Nephron progenitor cell (in vitro differentiated cells): Measurements from ENCODE around the gene CACNA1A.

ENCODE experiments used
- DNase-seq: peaks from one replicate; pipeline ENCODE4 v3.0.0; 2021
- H3K27ac Mint-ChIP-seq: 2 replicates; pipeline ENCODE4 v1.8.0; 2021; ENCODE audit warnings: mild to moderate bottlenecking, moderate library complexity, mixed read lengths
- H3K27me3 Mint-ChIP-seq: 2 replicates; pipeline ENCODE4 v1.8.0; 2021; ENCODE audit warnings: mild to moderate bottlenecking, low read depth, mixed read lengths; ENCODE audit not compliant: poor library complexity
- H3K36me3 Mint-ChIP-seq: 2 replicates; pipeline ENCODE4 v1.8.0; 2021; ENCODE audit warnings: low read depth, mixed read lengths
- H3K4me1 Mint-ChIP-seq: 2 replicates; pipeline ENCODE4 v1.8.0; 2021; ENCODE audit warnings: mixed read lengths
- H3K4me3 Mint-ChIP-seq: 2 replicates; pipeline ENCODE4 v1.8.0; 2021; ENCODE audit warnings: mild to moderate bottlenecking, moderate library complexity, mixed read lengths
- H3K9me3 Mint-ChIP-seq: 2 replicates; pipeline ENCODE4 v1.8.0; 2021; ENCODE audit warnings: mild to moderate bottlenecking, moderate library complexity, mixed read lengths
- TF ChIP-seq, protein P1 (sequence below): fragments of 200-600 bp; sonication (generic); IDR thresholded peaks from 2 replicates; pipeline ENCODE4 v1.5.0; 2021; ENCODE audit warnings: antibody characterized with exemption

Gene CACNA1A

GRCh38 chr19:13301627-13302334, 204.5 kb downstream of the CACNA1A start:
- DNase-seq, result no peak
- TF ChIP-seq, protein P1, sequence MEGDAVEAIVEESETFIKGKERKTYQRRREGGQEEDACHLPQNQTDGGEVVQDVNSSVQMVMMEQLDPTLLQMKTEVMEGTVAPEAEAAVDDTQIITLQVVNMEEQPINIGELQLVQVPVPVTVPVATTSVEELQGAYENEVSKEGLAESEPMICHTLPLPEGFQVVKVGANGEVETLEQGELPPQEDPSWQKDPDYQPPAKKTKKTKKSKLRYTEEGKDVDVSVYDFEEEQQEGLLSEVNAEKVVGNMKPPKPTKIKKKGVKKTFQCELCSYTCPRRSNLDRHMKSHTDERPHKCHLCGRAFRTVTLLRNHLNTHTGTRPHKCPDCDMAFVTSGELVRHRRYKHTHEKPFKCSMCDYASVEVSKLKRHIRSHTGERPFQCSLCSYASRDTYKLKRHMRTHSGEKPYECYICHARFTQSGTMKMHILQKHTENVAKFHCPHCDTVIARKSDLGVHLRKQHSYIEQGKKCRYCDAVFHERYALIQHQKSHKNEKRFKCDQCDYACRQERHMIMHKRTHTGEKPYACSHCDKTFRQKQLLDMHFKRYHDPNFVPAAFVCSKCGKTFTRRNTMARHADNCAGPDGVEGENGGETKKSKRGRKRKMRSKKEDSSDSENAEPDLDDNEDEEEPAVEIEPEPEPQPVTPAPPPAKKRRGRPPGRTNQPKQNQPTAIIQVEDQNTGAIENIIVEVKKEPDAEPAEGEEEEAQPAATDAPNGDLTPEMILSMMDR, result no peak
- Mint-ChIP-seq H3K27ac (no peak overlapping the region), H3K36me3 (no peaks in the 10 kb centered on the region), H3K4me3 (no peak overlapping the region), H3K27me3 (peaks cover 14% of the 10 kb centered on the region), H3K9me3 (no peaks in the 10 kb centered on the region), H3K4me1 (peaks cover 7% of the 10 kb centered on the region)

- Mint-ChIP-seq H3K4me3 (no peak overlapping the region), H3K36me3 (no peaks in the 10 kb centered on the region), H3K9me3 (no peaks in the 10 kb centered on the region), H3K4me1 (peaks cover 7% of the 10 kb centered on the region), H3K27me3 (peaks cover 14% of the 10 kb centered on the region), H3K27ac (no peak overlapping the region)
- DNase-seq, result no peak
- TF ChIP-seq, protein P1, result no peak
Observed at GRCh38 chr19:13300421-13301030, 205.8 kb downstream of the CACNA1A start.

GRCh38 chr19:13299838-13300237, 206.4 kb downstream of the CACNA1A start:
- TF ChIP-seq, protein P1, result no peak
- Mint-ChIP-seq H3K4me3 (no peak overlapping the region), H3K9me3 (no peaks in the 10 kb centered on the region), H3K36me3 (no peaks in the 10 kb centered on the region), H3K27ac (no peak overlapping the region), H3K27me3 (peaks cover 16% of the 10 kb centered on the region), H3K4me1 (peaks cover 7% of the 10 kb centered on the region)
- DNase-seq, result no peak

DNA sequence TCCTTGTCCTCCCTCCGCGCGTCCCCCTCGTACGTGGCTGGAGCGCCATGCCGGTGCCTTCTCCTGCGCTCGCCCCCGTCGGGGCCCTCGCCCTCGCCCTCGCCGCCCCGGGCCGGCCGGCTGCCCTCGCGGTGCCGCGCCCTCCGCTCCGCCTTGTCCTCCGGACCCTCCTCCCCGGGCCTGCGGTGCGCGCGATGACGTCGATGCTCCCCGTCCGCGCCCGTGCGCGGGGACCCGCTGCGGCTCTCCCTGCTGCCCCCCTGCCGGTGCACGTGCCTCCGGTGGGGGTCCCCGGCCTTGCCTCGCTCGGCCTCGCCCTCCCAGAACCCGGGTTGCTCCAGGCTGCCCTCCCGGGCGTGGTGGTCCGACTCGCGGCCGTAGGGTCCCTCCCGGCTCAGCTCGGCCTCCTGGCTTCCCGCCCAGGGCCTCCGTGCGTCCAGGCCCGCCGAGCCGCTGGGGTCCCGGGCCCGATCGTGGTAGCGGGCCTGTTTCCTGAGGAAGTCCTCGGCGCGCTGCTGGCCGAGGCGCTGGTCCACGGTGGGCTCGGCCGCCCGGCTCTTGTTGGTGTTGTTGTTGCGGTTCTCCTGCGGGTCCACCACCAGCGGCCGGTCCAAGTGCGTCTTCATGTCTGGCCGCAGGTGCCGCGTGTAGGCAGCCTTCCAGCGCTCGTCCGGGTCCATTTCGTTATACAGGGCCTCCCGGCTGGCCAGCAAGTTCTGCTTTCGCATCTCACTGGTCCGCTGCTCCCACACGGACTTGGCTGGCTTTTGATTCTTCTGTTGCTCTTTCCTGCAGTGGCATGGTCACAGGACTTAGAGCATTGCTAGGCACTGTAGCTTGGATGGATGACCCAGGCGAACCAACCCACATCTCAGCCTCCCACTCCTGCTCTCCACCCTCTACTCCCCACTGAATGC, 207.5 kb downstream of the CACNA1A start:
- TF ChIP-seq, protein P1, result no peak
- H3K9me3 Mint-ChIP-seq, result no peaks in the 10 kb centered on the region
- H3K4me3 Mint-ChIP-seq, result no peak overlapping the region
- DNase-seq, result no peak
- H3K36me3 Mint-ChIP-seq, result no peaks in the 10 kb centered on the region
- peaks cover 5% of the 10 kb centered on the region for H3K4me1 Mint-ChIP-seq
- no peak overlapping the region for H3K27ac Mint-ChIP-seq
- H3K27me3 Mint-ChIP-seq, result peaks cover 17% of the 10 kb centered on the region

DNA sequence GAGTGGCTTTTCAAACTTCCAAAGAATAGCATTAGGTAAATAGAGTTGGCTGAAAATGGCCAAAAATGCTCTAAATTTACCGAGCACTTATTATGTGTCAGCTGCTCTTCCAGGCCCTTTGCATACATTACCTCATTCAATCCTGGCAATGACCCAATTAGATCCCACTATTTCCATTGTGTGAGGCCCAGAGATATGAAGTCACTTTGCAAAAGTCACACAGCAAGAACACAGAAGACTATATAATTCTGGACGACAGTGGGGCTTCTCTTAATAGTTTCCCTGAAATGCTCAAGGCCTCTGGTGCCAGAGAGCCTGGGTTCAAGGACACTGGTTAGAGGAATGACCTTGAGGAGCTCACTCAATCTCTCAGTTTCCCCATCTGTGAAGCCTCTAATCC, 209.3 kb downstream of the CACNA1A start:
- Mint-ChIP-seq H3K36me3 (no peaks in the 10 kb centered on the region), H3K27ac (no peak overlapping the region), H3K4me1 (no peaks in the 10 kb centered on the region), H3K9me3 (no peaks in the 10 kb centered on the region), H3K27me3 (peaks cover 17% of the 10 kb centered on the region), H3K4me3 (no peak overlapping the region)
- DNase-seq, result no peak
- TF ChIP-seq, protein P1, result no peak
